ENCODE results near the gene BOD1L2. TPM values are rescaled to one million over a fixed set of nuclear protein-coding genes. Genes with fewer than 3 reads are reported as not detected.

BOD1L2 gene
- total RNA-seq, 2 donors from 2014 or later = not detected

- H3K4me3 Mint-ChIP-seq = no peak overlapping the region
- ATAC-seq (no peak), DNase-seq (ENCODE audit: low spot score) (no peak)
- H3K36me3 Mint-ChIP-seq = no peaks in the 10 kb centered on the region
- H3K27ac Mint-ChIP-seq = no peak overlapping the region
- no peaks in the 10 kb centered on the region for H3K4me1 Mint-ChIP-seq (ENCODE audit: low read depth in 2 of 2)
- peaks cover 4 to 19% of the 10 kb centered on the region in 2 donors for H3K27me3 Mint-ChIP-seq
- H3K9me3 Mint-ChIP-seq = peaks cover 12% of the 10 kb centered on the region
These were observed 28.6 kb downstream of the BOD1L2 start for GRCh38 chr18:57175532-57175931.

- peaks cover 33% of the 10 kb centered on the region for H3K9me3 Mint-ChIP-seq
- no peak for DNase-seq (ENCODE audit: low spot score)
- H3K27me3 Mint-ChIP-seq = peaks cover 6 to 23% of the 10 kb centered on the region in 2 donors
- ATAC-seq = no peak
- H3K27ac Mint-ChIP-seq = no peak overlapping the region
- no peaks in the 10 kb centered on the region for H3K4me1 Mint-ChIP-seq (ENCODE audit: low read depth in 2 of 2)
- peaks cover 31% of the 10 kb centered on the region for H3K36me3 Mint-ChIP-seq
- no peak overlapping the region for H3K4me3 Mint-ChIP-seq
These were observed 38.5 kb downstream of the BOD1L2 start for GRCh38 chr18:57185434-57185833.

GRCh38 chr18:57188851-57189557 is 42.1 kb downstream of the BOD1L2 start:
- no peaks in the 10 kb centered on the region for H3K4me1 Mint-ChIP-seq (ENCODE audit: low read depth in 2 of 2)
- H3K4me3 Mint-ChIP-seq = no peak overlapping the region
- peaks cover 6 to 23% of the 10 kb centered on the region in 2 donors for H3K27me3 Mint-ChIP-seq

GRCh38 chr18:57190026-57190425 is 43.1 kb downstream of the BOD1L2 start:
- Mint-ChIP-seq H3K27me3 (peaks cover 6 to 23% of the 10 kb centered on the region in 2 donors), H3K4me3 (no peak overlapping the region), H3K27ac (no peak overlapping the region), H3K9me3 (peaks cover 19% of the 10 kb centered on the region), H3K36me3 (peaks cover 15% of the 10 kb centered on the region), H3K4me1 (ENCODE audit: low read depth in 2 of 2) (no peaks in the 10 kb centered on the region)
- no peak for DNase-seq (ENCODE audit: low spot score)
- no peak for ATAC-seq

More at GRCh38 chr18:57188851-57189557, 42.1 kb downstream of the BOD1L2 start:
- H3K27ac Mint-ChIP-seq = no peak overlapping the region
- ATAC-seq (no peak), DNase-seq (ENCODE audit: low spot score) (no peak)
- H3K36me3 Mint-ChIP-seq = peaks cover 20% of the 10 kb centered on the region
- H3K9me3 Mint-ChIP-seq = peaks cover 23% of the 10 kb centered on the region

- DNase-seq (ENCODE audit: low spot score) = no peak
- Mint-ChIP-seq H3K9me3 (peaks cover 6% of the 10 kb centered on the region), H3K27me3 (peaks cover 5 to 16% of the 10 kb centered on the region in 2 donors), H3K4me1 (ENCODE audit: low read depth in 2 of 2) (no peaks in the 10 kb centered on the region), H3K4me3 (no peak overlapping the region), H3K27ac (no peak overlapping the region), H3K36me3 (no peaks in the 10 kb centered on the region)
- no peak for ATAC-seq
These were observed 47.2 kb downstream of the BOD1L2 start for GRCh38 chr18:57194070-57194469.

GRCh38 chr18:57194622-57195021 is 47.7 kb downstream of the BOD1L2 start:
- no peak for DNase-seq (ENCODE audit: low spot score)
- Mint-ChIP-seq H3K4me3 (no peak overlapping the region), H3K4me1 (ENCODE audit: low read depth in 2 of 2) (no peaks in the 10 kb centered on the region), H3K9me3 (peaks cover 6% of the 10 kb centered on the region), H3K27me3 (peaks cover 6 to 13% of the 10 kb centered on the region in 2 donors), H3K27ac (no peak overlapping the region), H3K36me3 (no peaks in the 10 kb centered on the region)
- ATAC-seq = no peak

GRCh38 chr18:57195341-57195740 is 48.5 kb downstream of the BOD1L2 start:
- Mint-ChIP-seq H3K27me3 (peaks cover 4 to 7% of the 10 kb centered on the region in 2 donors), H3K4me1 (ENCODE audit: low read depth in 2 of 2) (no peaks in the 10 kb centered on the region), H3K27ac (no peak overlapping the region), H3K9me3 (peaks cover 6% of the 10 kb centered on the region), H3K4me3 (no peak overlapping the region), H3K36me3 (no peaks in the 10 kb centered on the region)
- no peak for ATAC-seq
- no peak for DNase-seq (ENCODE audit: low spot score)

- no peak for DNase-seq (ENCODE audit: low spot score)
- Mint-ChIP-seq H3K27me3 (peaks cover 4 to 7% of the 10 kb centered on the region in 2 donors), H3K4me1 (ENCODE audit: low read depth in 2 of 2) (no peaks in the 10 kb centered on the region), H3K4me3 (no peak overlapping the region), H3K9me3 (peaks cover 6% of the 10 kb centered on the region), H3K36me3 (no peaks in the 10 kb centered on the region), H3K27ac (no peak overlapping the region)
- ATAC-seq = no peak
These were observed 50.4 kb downstream of the BOD1L2 start for GRCh38 chr18:57197261-57197660.

- Mint-ChIP-seq H3K4me3 (no peak overlapping the region), H3K27ac (no peak overlapping the region), H3K36me3 (no peaks in the 10 kb centered on the region), H3K27me3 (peaks cover 4 to 7% of the 10 kb centered on the region in 2 donors), H3K4me1 (ENCODE audit: low read depth in 2 of 2) (no peaks in the 10 kb centered on the region), H3K9me3 (peaks cover 6% of the 10 kb centered on the region)
- DNase-seq (ENCODE audit: low spot score) = no peak
- no peak for ATAC-seq
These were observed 51.2 kb downstream of the BOD1L2 start for GRCh38 chr18:57198073-57198472.

Other genes with a start within 250 kb of the BOD1L2 start
- gene ST8SIA3, start 205.5 kb downstream of the BOD1L2 start, total RNA-seq = not detected

Measured in natural killer cell treated with Interleukin-12 subunit alpha and Interleukin-12 subunit beta and Interleukin-15 and Interleukin-18, amount 100 ng/mL, for 72 hours (primary cell).